Vagina (tissue), 2 donors: ENCODE measurements around the gene RGPD8. TPM values are rescaled to one million over a fixed set of nuclear protein-coding genes. Genes with fewer than 3 reads are reported as not detected.

ENCODE experiments used
- DNase-seq, 2 donors: peaks; one replicate each; pipeline ENCODE4 v3.0.0-alpha.2; 2017; ENCODE audit errors: extremely low spot score in 2 of 2
- H3K27ac ChIP-seq: fragments of 200-600 bp; sonication (generic); one replicate; pipeline ENCODE4 v1.5.1; 2019
- H3K27me3 ChIP-seq: fragments of 200-600 bp; sonication (generic); one replicate; pipeline ENCODE4 v1.5.1; 2019
- H3K36me3 ChIP-seq, 2 donors: fragments of 200-600 bp; sonication (generic); one replicate each; pipeline ENCODE4 v1.5.1; 2017 to 2019
- H3K4me1 ChIP-seq: fragments of 200-600 bp; sonication (generic); one replicate; pipeline ENCODE4 v1.5.1; 2019
- H3K4me3 ChIP-seq, 2 donors: fragments of 200-600 bp; sonication (generic); 1 replicate in 1 of 2; 2 replicates in 1 of 2; pipeline ENCODE4 v1.5.1; 2016 to 2019
- H3K9me3 ChIP-seq: fragments of 200-600 bp; sonication (generic); one replicate; pipeline ENCODE4 v1.5.1; 2019
- POLR2A ChIP-seq, 2 donors: fragments of 450-650 bp; IDR thresholded peaks; one replicate each; pipeline ENCODE4 v1.6.1; 2017; ENCODE audit warnings: antibody characterized with exemption in 2 of 2, mild to moderate bottlenecking in 2 of 2, moderate library complexity in 2 of 2
- POLR2AphosphoS5 ChIP-seq, 2 donors: sonication (generic); formaldehyde crosslinking; IDR thresholded peaks; one replicate each; pipeline ENCODE4 v1.9.0; 2017; ENCODE audit warnings: antibody characterized with exemption in 2 of 2, mild to moderate bottlenecking in 2 of 2, low read depth in 1 of 2; ENCODE audit not compliant: insufficient read depth in 1 of 2
- intact Hi-C: fragments of 100-400 bp; cut with DNase I; formaldehyde crosslinking; loops from one replicate; pipeline ENCODE4 v1.15.1; 2023
- small RNA-seq: library from RNA; depleted of rRNA; stranded (forward); fragments of <200 nt; gene quantifications from one replicate; pipeline ENCODE3, GENCODE V24; 2016
- total RNA-seq: library from RNA; depleted of rRNA; stranded (reverse); fragments of >200 nt; gene quantifications from one replicate; pipeline ENCODE4 v1.2.3, GENCODE V29; 2016
- TF ChIP-seq, protein P1 (sequence below), 3 experiments: fragments of 450-650 bp in 2 of 3; fragments of 200-600 bp in 1 of 3; sonication (generic) in 1 of 3; IDR thresholded peaks; one replicate each; pipeline ENCODE4 v1.5.1; 2017 to 2019; ENCODE audit warnings: antibody characterized with exemption in 3 of 3, mild to moderate bottlenecking in 2 of 3, moderate library complexity in 2 of 3

The RGPD8 gene
- total RNA-seq, 1 donor from 2014 or later, result 26.3 TPM

- Histone ChIP-seq H3K27ac (no peak overlapping the region), H3K36me3 (peaks cover 0 to 9% of the 10 kb centered on the region in 2 donors), H3K9me3 (no peaks in the 10 kb centered on the region), H3K27me3 (no peaks in the 10 kb centered on the region), H3K4me3 (no peak overlapping the region), H3K4me1 (no peaks in the 10 kb centered on the region)
- TF ChIP-seq POLR2AphosphoS5 (IDR thresholded peaks at IDR 0.05; ENCODE audit: insufficient read depth in 1 of 2, low read depth in 1 of 2), result no peak
- TF ChIP-seq, protein P1, sequence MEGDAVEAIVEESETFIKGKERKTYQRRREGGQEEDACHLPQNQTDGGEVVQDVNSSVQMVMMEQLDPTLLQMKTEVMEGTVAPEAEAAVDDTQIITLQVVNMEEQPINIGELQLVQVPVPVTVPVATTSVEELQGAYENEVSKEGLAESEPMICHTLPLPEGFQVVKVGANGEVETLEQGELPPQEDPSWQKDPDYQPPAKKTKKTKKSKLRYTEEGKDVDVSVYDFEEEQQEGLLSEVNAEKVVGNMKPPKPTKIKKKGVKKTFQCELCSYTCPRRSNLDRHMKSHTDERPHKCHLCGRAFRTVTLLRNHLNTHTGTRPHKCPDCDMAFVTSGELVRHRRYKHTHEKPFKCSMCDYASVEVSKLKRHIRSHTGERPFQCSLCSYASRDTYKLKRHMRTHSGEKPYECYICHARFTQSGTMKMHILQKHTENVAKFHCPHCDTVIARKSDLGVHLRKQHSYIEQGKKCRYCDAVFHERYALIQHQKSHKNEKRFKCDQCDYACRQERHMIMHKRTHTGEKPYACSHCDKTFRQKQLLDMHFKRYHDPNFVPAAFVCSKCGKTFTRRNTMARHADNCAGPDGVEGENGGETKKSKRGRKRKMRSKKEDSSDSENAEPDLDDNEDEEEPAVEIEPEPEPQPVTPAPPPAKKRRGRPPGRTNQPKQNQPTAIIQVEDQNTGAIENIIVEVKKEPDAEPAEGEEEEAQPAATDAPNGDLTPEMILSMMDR (IDR thresholded peaks at IDR 0.05), result no peak
- TF ChIP-seq POLR2A (IDR thresholded peaks at IDR 0.05), result no peak
- DNase-seq, result no peak
- intact Hi-C loops, result no loop called here
These were observed 97.8 kb downstream of the RGPD8 start for GRCh38 chr2:112335600-112335999.

GRCh38 chr2:112332123-112332696, 101.2 kb downstream of the RGPD8 start:
- Histone ChIP-seq H3K36me3 (peaks cover 0 to 18% of the 10 kb centered on the region in 2 donors), H3K4me3 (no peak overlapping the region), H3K27me3 (no peaks in the 10 kb centered on the region), H3K4me1 (no peaks in the 10 kb centered on the region), H3K27ac (no peak overlapping the region), H3K9me3 (no peaks in the 10 kb centered on the region)
- intact Hi-C loops, result no loop called here
- DNase-seq, result no peak
- no peak for TF ChIP-seq POLR2AphosphoS5 (IDR thresholded peaks at IDR 0.05; ENCODE audit: insufficient read depth in 1 of 2, low read depth in 1 of 2)
- TF ChIP-seq, protein P1 (IDR thresholded peaks at IDR 0.05), result no peak
- TF ChIP-seq POLR2A (IDR thresholded peaks at IDR 0.05), result no peak

DNA sequence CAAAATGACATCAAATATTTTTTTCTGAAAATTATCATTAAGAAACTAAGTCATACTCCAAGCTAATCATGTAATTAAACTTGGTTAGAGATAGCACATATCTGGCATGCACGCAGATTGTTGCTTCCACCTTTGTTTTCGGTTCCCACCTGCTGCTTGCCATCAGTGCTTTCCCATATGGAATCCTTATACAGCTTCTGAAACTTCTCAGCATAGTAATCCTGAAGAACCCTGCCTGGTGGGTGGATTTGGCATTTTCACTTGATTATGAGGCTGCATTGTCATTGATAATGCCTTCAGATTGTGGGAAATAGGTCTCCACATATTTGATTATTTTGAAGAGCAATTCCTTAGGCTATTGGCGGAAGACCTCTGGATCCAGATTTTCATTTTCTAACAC, 110.5 kb downstream of the RGPD8 start:
- H3K36me3 ChIP-seq, result peaks cover 0 to 43% of the 10 kb centered on the region in 2 donors

DNA sequence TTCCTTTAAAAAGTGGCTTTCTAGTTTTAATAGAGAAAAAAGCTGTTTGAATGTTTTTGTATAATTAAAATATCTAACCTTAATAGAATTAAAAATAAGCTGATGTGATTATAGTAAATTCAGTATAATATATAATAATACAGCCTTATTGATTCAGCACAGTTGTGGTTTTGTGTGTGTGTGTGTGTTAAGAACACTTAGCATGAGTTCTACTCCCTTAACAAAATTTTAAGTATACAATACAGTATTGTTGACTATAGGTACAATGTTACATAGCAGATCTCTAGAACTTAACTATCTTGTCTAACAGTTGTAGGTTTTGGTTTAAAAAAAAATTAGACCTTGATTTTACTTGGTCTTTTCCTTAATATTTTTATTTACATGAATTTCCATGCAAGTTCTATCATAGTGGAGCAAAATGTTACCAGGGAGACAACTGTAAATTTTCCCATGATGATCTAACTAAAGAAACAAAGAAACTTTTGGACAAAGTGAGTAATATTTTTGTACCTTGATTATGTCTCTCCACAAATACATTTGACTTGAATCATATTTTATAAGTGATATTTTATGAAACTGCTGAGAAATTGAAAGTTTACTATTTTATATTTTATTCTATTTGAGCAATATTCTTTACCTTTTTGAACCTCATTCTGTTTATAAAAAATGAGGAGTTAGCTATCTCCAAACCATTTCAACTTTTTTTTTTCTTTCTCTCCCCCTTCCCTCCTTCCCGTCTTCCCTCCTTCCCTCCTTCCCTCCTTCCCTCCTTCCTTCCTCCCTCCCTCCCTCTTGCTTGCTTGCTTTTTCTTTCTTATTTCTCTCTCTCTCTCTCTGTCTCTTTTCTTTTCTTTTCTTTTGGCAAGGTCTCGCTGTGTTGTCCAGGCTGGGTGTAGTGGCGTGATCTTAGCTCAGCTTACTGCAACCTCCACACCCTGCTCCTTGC, 111.8 kb downstream of the RGPD8 start:
- H3K4me1 ChIP-seq, result no peaks in the 10 kb centered on the region
- H3K27me3 ChIP-seq, result no peaks in the 10 kb centered on the region
- H3K36me3 ChIP-seq, result peaks cover 4 to 40% of the 10 kb centered on the region in 2 donors
- intact Hi-C loops, result no loop called here
- TF ChIP-seq, protein P1 (IDR thresholded peaks at IDR 0.05), result no peak
- TF ChIP-seq POLR2AphosphoS5 (IDR thresholded peaks at IDR 0.05; ENCODE audit: insufficient read depth in 1 of 2, low read depth in 1 of 2), result no peak
- TF ChIP-seq POLR2A (IDR thresholded peaks at IDR 0.05), result no peak
- H3K4me3 ChIP-seq, result no peak overlapping the region
- H3K27ac ChIP-seq, result no peak overlapping the region
- no peak for DNase-seq
- H3K9me3 ChIP-seq, result no peaks in the 10 kb centered on the region

More for the DNA sequence above, 110.5 kb downstream of the RGPD8 start:
- TF ChIP-seq, protein P1 (IDR thresholded peaks at IDR 0.05), result no peak
- TF ChIP-seq POLR2AphosphoS5 (IDR thresholded peaks at IDR 0.05; ENCODE audit: insufficient read depth in 1 of 2, low read depth in 1 of 2) (no peak), POLR2A (IDR thresholded peaks at IDR 0.05) (no peak)
- no peaks in the 10 kb centered on the region for H3K4me1 ChIP-seq
- no peaks in the 10 kb centered on the region for H3K9me3 ChIP-seq
- H3K4me3 ChIP-seq, result no peak overlapping the region
- no peak overlapping the region for H3K27ac ChIP-seq
- intact Hi-C loops, result no loop called here
- DNase-seq, result no peak
- H3K27me3 ChIP-seq, result no peaks in the 10 kb centered on the region

Small RNA genes within 50 kb of the gene (small RNA-seq; reads per million reads assigned to genes)
- gene AC115115.1, result not detected

Other genes starting within 250 kb of the RGPD8 start
- gene ZC3H8, start 178.6 kb downstream of the RGPD8 start, total RNA-seq, result 15.7 TPM
- 12.0 TPM for gene ZC3H6, start 158.0 kb downstream of the RGPD8 start, total RNA-seq
- gene TTL, start 48.5 kb upstream of the RGPD8 start, total RNA-seq, result 11.0 TPM
- gene POLR1B, start 108.8 kb upstream of the RGPD8 start, total RNA-seq, result 13.3 TPM
- 30.7 TPM for gene CHCHD5, start 151.0 kb upstream of the RGPD8 start, total RNA-seq
- gene SLC20A1, start 212.3 kb upstream of the RGPD8 start, total RNA-seq, result 36.6 TPM